Measurements from ENCODE around the gene SBNO2. TPM values are rescaled to one million over a fixed set of nuclear protein-coding genes. Genes with fewer than 3 reads are reported as not detected.

Gene SBNO2
- total RNA-seq, 4 donors from 2014 or later = 26.4 to 71.0 (median 57.8) TPM

DNA sequence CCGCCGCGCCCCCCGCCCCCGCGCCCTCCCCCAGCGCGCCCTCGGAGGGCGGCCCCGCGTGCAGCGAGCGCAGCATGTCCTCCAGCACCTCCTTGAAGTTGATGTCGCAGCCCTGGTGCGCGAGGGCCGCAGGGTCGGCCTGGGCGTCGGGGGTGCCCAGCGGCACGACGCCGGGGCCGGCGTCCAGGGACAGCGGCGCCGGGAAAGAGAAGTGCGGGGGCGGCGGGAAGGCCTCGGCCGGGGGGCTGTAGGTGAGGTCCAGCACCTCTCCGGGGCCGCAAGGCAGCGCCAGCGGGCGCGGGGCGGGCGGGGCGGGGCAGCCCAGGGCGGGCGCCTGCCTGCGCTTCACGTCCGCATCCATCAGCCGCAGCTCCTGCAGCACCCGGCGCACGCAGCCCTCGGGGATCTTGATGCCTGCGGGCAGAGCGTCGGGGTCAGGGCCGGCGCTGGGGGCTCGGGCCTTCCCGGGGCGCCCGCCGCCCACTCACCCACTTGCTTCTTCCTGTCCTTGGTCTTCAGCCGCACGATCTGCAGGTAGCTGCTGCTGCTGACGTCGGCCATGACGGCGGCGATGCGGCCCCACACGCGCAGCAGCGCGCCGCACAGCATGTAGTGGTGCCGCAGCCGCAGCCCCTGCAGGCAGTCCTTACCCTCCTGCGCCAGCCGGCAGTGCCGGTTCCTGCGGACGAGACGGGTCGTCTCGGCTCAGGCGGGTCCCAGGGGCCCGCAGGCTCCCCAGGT is 65.6 kb downstream of the SBNO2 start:
- Histone ChIP-seq H3K27ac (no peak overlapping the region), H3K4me1 (peaks cover 0 to 42% (median 16%) of the 10 kb centered on the region in 4 donors), H3K9me3 (no peaks in the 10 kb centered on the region), H3K4me3 (no peak overlapping the region), H3K36me3 (peaks cover 0 to 74% (median 0%) of the 10 kb centered on the region in 3 donors), H3K27me3 (no peaks in the 10 kb centered on the region)
- TF ChIP-seq POLR2A (IDR thresholded peaks at IDR 0.05) = no peak
- TF ChIP-seq, protein P1, sequence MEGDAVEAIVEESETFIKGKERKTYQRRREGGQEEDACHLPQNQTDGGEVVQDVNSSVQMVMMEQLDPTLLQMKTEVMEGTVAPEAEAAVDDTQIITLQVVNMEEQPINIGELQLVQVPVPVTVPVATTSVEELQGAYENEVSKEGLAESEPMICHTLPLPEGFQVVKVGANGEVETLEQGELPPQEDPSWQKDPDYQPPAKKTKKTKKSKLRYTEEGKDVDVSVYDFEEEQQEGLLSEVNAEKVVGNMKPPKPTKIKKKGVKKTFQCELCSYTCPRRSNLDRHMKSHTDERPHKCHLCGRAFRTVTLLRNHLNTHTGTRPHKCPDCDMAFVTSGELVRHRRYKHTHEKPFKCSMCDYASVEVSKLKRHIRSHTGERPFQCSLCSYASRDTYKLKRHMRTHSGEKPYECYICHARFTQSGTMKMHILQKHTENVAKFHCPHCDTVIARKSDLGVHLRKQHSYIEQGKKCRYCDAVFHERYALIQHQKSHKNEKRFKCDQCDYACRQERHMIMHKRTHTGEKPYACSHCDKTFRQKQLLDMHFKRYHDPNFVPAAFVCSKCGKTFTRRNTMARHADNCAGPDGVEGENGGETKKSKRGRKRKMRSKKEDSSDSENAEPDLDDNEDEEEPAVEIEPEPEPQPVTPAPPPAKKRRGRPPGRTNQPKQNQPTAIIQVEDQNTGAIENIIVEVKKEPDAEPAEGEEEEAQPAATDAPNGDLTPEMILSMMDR (IDR thresholded peaks at IDR 0.05) = no peak
- no peak for DNase-seq

DNA sequence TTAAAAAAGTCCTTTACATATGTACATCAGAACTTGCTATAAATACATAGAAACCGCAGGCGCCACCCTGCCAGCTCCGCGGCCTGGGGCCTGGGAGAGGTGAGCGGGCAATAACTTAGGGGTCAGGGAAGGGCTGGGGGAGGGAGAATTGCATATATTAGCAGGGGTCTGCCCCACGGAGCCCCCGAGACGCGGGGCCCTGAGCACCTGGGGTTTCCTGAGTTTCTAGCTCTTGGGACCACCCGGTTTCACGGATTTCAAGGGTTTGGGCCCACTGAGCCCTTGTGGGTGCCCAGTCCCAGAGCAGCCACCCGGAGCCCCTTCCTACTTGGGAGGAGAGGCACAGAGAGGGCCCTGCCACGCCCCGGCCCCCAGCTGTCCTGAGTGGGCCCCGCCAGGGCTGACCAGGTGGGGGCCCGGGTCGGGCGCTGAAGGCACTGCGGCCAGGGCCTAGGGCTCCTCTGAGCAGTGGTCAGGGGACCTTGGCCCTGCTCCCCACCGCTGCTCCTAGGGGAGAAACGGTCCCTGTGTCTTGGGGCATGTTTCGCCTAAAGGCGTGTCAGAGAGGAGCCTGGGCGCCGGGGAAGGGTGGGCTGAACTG is 66.3 kb downstream of the SBNO2 start:
- H3K4me3 ChIP-seq = no peak overlapping the region
- H3K9me3 ChIP-seq = no peaks in the 10 kb centered on the region
- H3K36me3 ChIP-seq = peaks cover 0 to 74% (median 0%) of the 10 kb centered on the region in 3 donors
- TF ChIP-seq, protein P1 (IDR thresholded peaks at IDR 0.05) = no peak
- TF ChIP-seq POLR2A (IDR thresholded peaks at IDR 0.05) = no peak
- H3K27me3 ChIP-seq = no peaks in the 10 kb centered on the region
- peaks cover under 1 to 43% (median 16%) of the 10 kb centered on the region in 4 donors for H3K4me1 ChIP-seq
- DNase-seq = no peak
- peak overlapping the region in 2 of 4 donors; percentile 17 to 52 for H3K27ac ChIP-seq

DNA sequence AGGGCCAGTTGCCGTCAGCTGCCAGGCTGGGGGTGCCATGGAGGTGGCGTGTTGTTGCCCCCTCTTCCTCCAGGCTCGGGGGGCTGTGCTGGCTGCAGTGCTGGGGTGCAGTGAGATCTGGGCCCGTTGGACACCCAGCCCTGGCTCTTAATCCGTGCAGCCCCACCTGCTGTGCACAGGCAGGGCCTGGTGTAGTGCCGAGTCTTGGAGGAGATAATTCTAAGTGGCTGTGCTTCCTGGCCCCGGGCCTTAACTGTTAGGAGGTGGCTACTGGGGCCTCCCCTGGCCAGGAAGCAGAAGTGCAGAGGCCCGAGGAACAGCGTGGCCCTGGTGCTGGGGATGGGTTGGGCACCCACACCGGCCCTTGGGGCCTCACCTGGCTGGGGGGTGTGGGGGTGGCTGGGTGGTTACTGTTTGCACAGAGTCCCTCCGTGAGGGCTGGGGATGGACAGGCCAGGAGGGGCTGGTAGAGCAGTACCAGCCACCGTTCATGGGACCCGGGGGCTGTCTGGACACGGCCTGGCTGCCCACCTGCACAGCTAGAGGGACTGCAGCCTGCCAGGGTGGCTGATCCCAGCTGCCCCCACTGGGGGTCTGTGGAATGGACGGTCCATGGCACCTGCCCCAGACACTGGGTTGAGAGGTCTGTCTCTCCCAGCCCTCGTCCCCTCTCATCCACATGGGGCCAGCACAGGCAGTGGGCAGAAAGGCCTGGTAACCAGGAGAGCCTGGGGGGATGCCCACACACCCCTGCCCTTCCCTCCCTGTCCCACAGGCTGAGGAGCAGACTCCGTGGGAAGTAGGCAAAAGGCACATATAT is 67.0 kb downstream of the SBNO2 start:
- Histone ChIP-seq H3K27me3 (no peaks in the 10 kb centered on the region), H3K27ac (peak overlapping the region in 3 of 4 donors; percentile 14 to 52 (median 17)), H3K4me1 (peaks cover 4 to 45% (median 21%) of the 10 kb centered on the region in 4 donors), H3K4me3 (no peak overlapping the region), H3K9me3 (no peaks in the 10 kb centered on the region), H3K36me3 (peaks cover 0 to 68% (median 0%) of the 10 kb centered on the region in 3 donors)
- DNase-seq = no peak
- TF ChIP-seq, protein P1 (IDR thresholded peaks at IDR 0.05) = peak in 3 of 6 experiments; percentile 22 to 29 (median 28)
- no peak for TF ChIP-seq POLR2A (IDR thresholded peaks at IDR 0.05)

DNA sequence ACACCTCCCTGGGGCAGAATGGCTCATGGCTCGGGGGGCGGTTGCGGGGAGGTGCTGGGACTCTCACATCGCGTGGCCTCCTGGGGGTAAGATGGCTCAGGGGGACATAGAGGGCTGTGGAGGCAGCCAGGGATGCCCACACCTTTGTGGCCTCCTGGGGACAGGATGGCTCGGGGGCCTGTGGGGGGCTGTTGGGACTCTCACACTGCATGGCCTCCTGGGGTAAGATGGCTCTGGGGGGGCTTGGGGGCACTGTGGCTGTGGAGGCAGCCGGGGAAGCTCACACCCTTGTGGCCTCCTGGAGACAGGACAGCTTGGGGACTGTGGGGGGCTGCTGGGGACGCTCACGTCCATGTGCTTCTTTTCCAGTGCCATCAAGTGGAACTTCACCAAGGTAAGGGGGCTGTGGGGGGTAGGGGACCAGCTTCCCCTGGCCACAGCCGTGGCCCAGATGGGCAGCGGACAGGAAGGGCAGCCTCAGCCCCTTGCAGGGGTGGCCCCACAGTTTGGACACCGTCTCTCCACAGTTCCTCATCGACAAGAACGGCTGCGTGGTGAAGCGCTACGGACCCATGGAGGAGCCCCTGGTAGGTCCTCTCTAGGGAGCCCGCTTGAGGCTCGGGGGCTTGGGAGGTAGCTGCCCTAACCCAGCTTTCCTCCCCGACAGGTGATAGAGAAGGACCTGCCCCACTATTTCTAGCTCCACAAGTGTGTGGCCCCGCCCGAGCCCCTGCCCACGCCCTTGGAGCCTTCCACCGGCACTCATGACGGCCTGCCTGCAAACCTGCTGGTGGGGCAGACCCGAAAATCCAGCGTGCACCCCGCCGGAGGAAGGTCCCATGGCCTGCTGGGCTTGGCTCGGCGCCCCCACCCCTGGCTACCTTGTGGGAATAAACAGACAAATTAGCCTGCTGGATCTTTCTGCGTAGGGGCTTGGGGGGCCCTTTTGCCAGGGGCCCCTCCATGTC is 67.9 kb downstream of the SBNO2 start:
- no peaks in the 10 kb centered on the region for H3K9me3 ChIP-seq
- H3K4me3 ChIP-seq = peak overlapping the region in 1 of 4 donors; percentile 94
- TF ChIP-seq, protein P1 (IDR thresholded peaks at IDR 0.05) = no peak
- no peak for TF ChIP-seq POLR2A (IDR thresholded peaks at IDR 0.05)
- no peaks in the 10 kb centered on the region for H3K27me3 ChIP-seq
- peaks cover 0 to 60% (median 0%) of the 10 kb centered on the region in 3 donors for H3K36me3 ChIP-seq
- peak overlapping the region in 2 of 4 donors; percentile 14 to 98 for H3K27ac ChIP-seq
- no peak for DNase-seq
- H3K4me1 ChIP-seq = peaks cover 4 to 54% (median 27%) of the 10 kb centered on the region in 4 donors

Data from Peyer's patch (tissue), 4 donors.